SU-DHL-6 (cell line): ENCODE data around the gene HAGHL.

Experiments used
- H2AFZ ChIP-seq: fragments of 200-600 bp; sonication (generic); 2 replicates; pipeline ENCODE4 v1.6.1; 2014; ENCODE audit warnings: low read depth, mild to moderate bottlenecking, moderate library complexity, mixed read lengths, antibody characterized with exemption, low read length; ENCODE audit not compliant: severe bottlenecking
- H3F3A ChIP-seq: fragments of 200-600 bp; shearing (Covaris generic); 2 replicates; pipeline ENCODE4 v1.6.0; 2016; ENCODE audit warnings: antibody characterized with exemption, mild to moderate bottlenecking; ENCODE audit not compliant: insufficient read depth
- H3K27ac ChIP-seq: fragments of 200-600 bp; sonication (generic); 2 replicates; pipeline ENCODE4 v1.5.1; 2016; ENCODE audit warnings: low read depth, mild to moderate bottlenecking, low read length, moderate library complexity, mixed read lengths
- H3K27me3 ChIP-seq: fragments of 200-600 bp; sonication (generic), shearing (Covaris generic); 2 replicates; pipeline ENCODE4 v1.6.0; 2014; ENCODE audit warnings: mild to moderate bottlenecking, low read length
- H3K36me3 ChIP-seq: fragments of 200-600 bp; sonication (generic); 2 replicates; pipeline ENCODE4 v1.6.1; 2014; ENCODE audit warnings: mild to moderate bottlenecking, low read length, mixed read lengths
- H3K4me2 ChIP-seq: fragments of 300-600, 200-600 bp; shearing (Covaris generic), sonication (generic); 2 replicates; pipeline ENCODE4 v1.6.0; 2014; ENCODE audit warnings: low read length, low read depth, mild to moderate bottlenecking; ENCODE audit not compliant: poor library complexity, severe bottlenecking
- H3K4me3 ChIP-seq: fragments of 200-600 bp; sonication (generic); 2 replicates; pipeline ENCODE4 v1.5.1; 2014; ENCODE audit warnings: antibody characterized with exemption, low read length, mild to moderate bottlenecking, mixed read lengths; ENCODE audit not compliant: insufficient read depth, poor library complexity, severe bottlenecking
- H3K79me2 ChIP-seq: fragments of 200-600 bp; sonication (generic); 2 replicates; pipeline ENCODE4 v1.6.1; 2014; ENCODE audit warnings: mild to moderate bottlenecking, low read length, moderate library complexity; ENCODE audit not compliant: insufficient read depth
- H3K9ac ChIP-seq: fragments of 200-600 bp; sonication (generic); 2 replicates; pipeline ENCODE4 v1.7.0; 2014; ENCODE audit warnings: mild to moderate bottlenecking, low read length
- H3K9me2 ChIP-seq: fragments of 200-600 bp; sonication (generic); replicated peaks from 2 replicates; pipeline ENCODE4 v1.6.1; 2014; ENCODE audit warnings: low read length; ENCODE audit not compliant: insufficient read depth
- H3K9me3 ChIP-seq: fragments of 200-600 bp; sonication (generic); 2 replicates; pipeline ENCODE4 v1.6.1; 2014; ENCODE audit warnings: low read length, mixed read lengths; ENCODE audit not compliant: insufficient read depth
- H4K20me1 ChIP-seq: fragments of 200-600 bp; sonication (generic); 2 replicates; pipeline ENCODE4 v1.6.1; 2014; ENCODE audit warnings: low read depth, mild to moderate bottlenecking, antibody characterized with exemption, low read length, moderate library complexity, mixed read lengths
- CTCF ChIP-seq: fragments of 200-600 bp; sonication (generic); IDR thresholded peaks from one replicate; pipeline ENCODE4 v1.5.1; 2017; ENCODE audit warnings: antibody characterized with exemption, mild to moderate bottlenecking, low read length, moderate library complexity; ENCODE audit not compliant: insufficient read depth, poor library complexity, severe bottlenecking
- EZH2phosphoT487 ChIP-seq: fragments of 200-600 bp; sonication (generic), shearing (Covaris generic); conservative IDR thresholded peaks from 2 replicates; pipeline ENCODE4 v1.6.1; 2018; ENCODE audit warnings: mild to moderate bottlenecking, antibody characterized with exemption, low read length, moderate library complexity, mixed read lengths

The HAGHL gene

GRCh38 chr16:695355-696089 lies 31.4 kb upstream of the HAGHL start:
- Histone ChIP-seq H3K79me2 (no peaks in the 10 kb centered on the region), H3K4me3 (no peak overlapping the region), H2AFZ (no peak overlapping the region), H3K27me3 (no peaks in the 10 kb centered on the region), H3K27ac (no peak overlapping the region), H3K9me2 (no peaks in the 10 kb centered on the region), H3K9me3 (no peaks in the 10 kb centered on the region), H3K36me3 (no peaks in the 10 kb centered on the region), H3K9ac (no peak overlapping the region), H3F3A (0 out of 2 replicates have a peak, but pooled peaks cover 3% of the 10 kb centered on the region), H3K4me2 (peak overlapping the region; percentile 41), H4K20me1 (no peaks in the 10 kb centered on the region)
- no peak for TF ChIP-seq CTCF

- Histone ChIP-seq H3K4me3 (no peak overlapping the region), H4K20me1 (no peaks in the 10 kb centered on the region), H2AFZ (no peak overlapping the region), H3K9ac (no peak overlapping the region), H3K79me2 (no peaks in the 10 kb centered on the region), H3K9me3 (no peaks in the 10 kb centered on the region), H3K4me2 (no peak overlapping the region), H3K36me3 (no peaks in the 10 kb centered on the region), H3K27ac (no peak overlapping the region), H3F3A (no peaks in the 10 kb centered on the region), H3K27me3 (no peaks in the 10 kb centered on the region), H3K9me2 (no peaks in the 10 kb centered on the region)
- TF ChIP-seq EZH2phosphoT487 (no peak), CTCF (no peak)
These were observed 27.8 kb upstream of the HAGHL start for GRCh38 chr16:698911-699671.

- H3K4me3 ChIP-seq = no peak overlapping the region
- H3K27ac ChIP-seq = no peak overlapping the region
- H3K36me3 ChIP-seq = no peaks in the 10 kb centered on the region
- no peaks in the 10 kb centered on the region for H3K79me2 ChIP-seq
- no peak overlapping the region for H3K9ac ChIP-seq
- no peaks in the 10 kb centered on the region for H3K27me3 ChIP-seq
- no peaks in the 10 kb centered on the region for H3K9me3 ChIP-seq
- H3K4me2 ChIP-seq = no peak overlapping the region
- no peaks in the 10 kb centered on the region for H3F3A ChIP-seq
- no peak overlapping the region for H2AFZ ChIP-seq
- H4K20me1 ChIP-seq = no peaks in the 10 kb centered on the region
- H3K9me2 ChIP-seq = no peaks in the 10 kb centered on the region
- TF ChIP-seq CTCF (no peak), EZH2phosphoT487 (no peak)
These were observed 26.0 kb upstream of the HAGHL start for GRCh38 chr16:700684-701584.
